Activated T-cell treated with anti-CD3 and anti-CD28 coated beads, Interleukin-2, amount 50 U/mL, for 72 hours (primary cell): ENCODE data around the gene NUTF2. TPM values are rescaled to one million over a fixed set of nuclear protein-coding genes. Genes with fewer than 3 reads are reported as not detected.
A peak's percentile ranks its signal among the peaks of the same experiment; 100 is the strongest.
"Not testable (repeated sequence)": the region's sequence is repeated elsewhere in the genome, so short reads cannot be mapped to it uniquely, and the experiment has no call there.

Experiments
- ATAC-seq, 2 donors: fragments of 150-1000 bp; cut with Tn5 transposase; replicated peaks in 1 of 2; 2 replicates each; pipeline ENCODE4 v1.10.0; 2021; ENCODE audit warnings: moderate library complexity in 2 of 2, mild to moderate bottlenecking in 1 of 2
- DNase-seq, 2 donors: peaks; one replicate each; pipeline ENCODE4 v3.0.0; 2021 to 2022; ENCODE audit warnings: mixed read lengths in 1 of 2
- H3K27ac Mint-ChIP-seq: one replicate; pipeline ENCODE4 v1.8.0; 2022; ENCODE audit warnings: mild to moderate bottlenecking, moderate library complexity, mixed read lengths
- H3K27me3 Mint-ChIP-seq: one replicate; pipeline ENCODE4 v1.8.0; 2022; ENCODE audit warnings: low read depth, mixed read lengths
- H3K36me3 Mint-ChIP-seq, 2 donors: one replicate each; pipeline ENCODE4 v1.8.0; 2022; ENCODE audit warnings: mixed read lengths in 2 of 2, mild to moderate bottlenecking in 1 of 2; ENCODE audit not compliant: insufficient read depth in 2 of 2
- H3K4me1 Mint-ChIP-seq: one replicate; pipeline ENCODE4 v1.8.0; 2022; ENCODE audit warnings: low read depth, mixed read lengths
- H3K4me3 Mint-ChIP-seq, 2 donors: one replicate each; pipeline ENCODE4 v1.8.0; 2022; ENCODE audit warnings: mild to moderate bottlenecking in 2 of 2, mixed read lengths in 2 of 2, moderate library complexity in 2 of 2
- H3K9me3 Mint-ChIP-seq, 2 donors: one replicate each; pipeline ENCODE4 v1.8.0; 2022; ENCODE audit warnings: mixed read lengths in 2 of 2
- total RNA-seq, 2 donors: library from RNA; stranded (reverse); gene quantifications; one replicate each; pipeline ENCODE4 v1.2.3, GENCODE V29; 2022

The NUTF2 gene
- total RNA-seq, 2 donors from 2014 or later = 80.8 to 90.1 TPM

GRCh38 chr16:67909056-67909742 lies 62.5 kb downstream of the NUTF2 start:
- H3K27ac Mint-ChIP-seq = peak overlapping the region; percentile 0
- no peaks in the 10 kb centered on the region for H3K27me3 Mint-ChIP-seq

GRCh38 chr16:67910158-67910557 lies 63.4 kb downstream of the NUTF2 start:
- H3K4me1 Mint-ChIP-seq = peaks cover 29% of the 10 kb centered on the region
- no peaks in the 10 kb centered on the region for H3K27me3 Mint-ChIP-seq
- peak overlapping the region; percentile 0 to 21 for H3K4me3 Mint-ChIP-seq
- H3K36me3 Mint-ChIP-seq = no peaks in the 10 kb centered on the region
- peak overlapping the region; percentile 0 for H3K27ac Mint-ChIP-seq
- ATAC-seq = peak; percentile 96 to 99
- DNase-seq = peak; percentile 62 to 68
- no peaks in the 10 kb centered on the region for H3K9me3 Mint-ChIP-seq

More at GRCh38 chr16:67909056-67909742, 62.5 kb downstream of the NUTF2 start:
- ATAC-seq (no peak), DNase-seq (no peak)
- H3K9me3 Mint-ChIP-seq = no peaks in the 10 kb centered on the region
- no peaks in the 10 kb centered on the region for H3K36me3 Mint-ChIP-seq
- H3K4me1 Mint-ChIP-seq = peaks cover 29% of the 10 kb centered on the region
- H3K4me3 Mint-ChIP-seq = peak overlapping the region in 1 of 2 donors; percentile 36

GRCh38 chr16:67914758-67915495 lies 68.2 kb downstream of the NUTF2 start:
- H3K27ac Mint-ChIP-seq = no peak overlapping the region

GRCh38 chr16:67915496-67915769 lies 68.7 kb downstream of the NUTF2 start:
- not testable (repeated sequence) for H3K9me3 Mint-ChIP-seq, ATAC-seq, H3K4me3 Mint-ChIP-seq, H3K27ac Mint-ChIP-seq, DNase-seq, H3K36me3 Mint-ChIP-seq, H3K27me3 Mint-ChIP-seq
- H3K4me1 Mint-ChIP-seq = peaks cover 34% of the 10 kb centered on the region

More at GRCh38 chr16:67914758-67915495, 68.2 kb downstream of the NUTF2 start:
- Mint-ChIP-seq H3K36me3 (peaks cover 0 to 2% of the 10 kb centered on the region in 2 donors), H3K27me3 (no peaks in the 10 kb centered on the region), H3K4me3 (no peak overlapping the region), H3K9me3 (no peaks in the 10 kb centered on the region), H3K4me1 (peaks cover 39% of the 10 kb centered on the region)
- DNase-seq (no peak), ATAC-seq (no peak)

- H3K27me3 Mint-ChIP-seq = no peaks in the 10 kb centered on the region
- no peaks in the 10 kb centered on the region for H3K9me3 Mint-ChIP-seq
- ATAC-seq = no peak
- H3K36me3 Mint-ChIP-seq = peaks cover 0 to 2% of the 10 kb centered on the region in 2 donors
- DNase-seq = no peak
- H3K4me1 Mint-ChIP-seq = peaks cover 29% of the 10 kb centered on the region
- no peak overlapping the region for H3K4me3 Mint-ChIP-seq
- peak overlapping the region; percentile 0 for H3K27ac Mint-ChIP-seq
These were observed 69.3 kb downstream of the NUTF2 start for GRCh38 chr16:67915831-67916723.

- peak overlapping the region; percentile 83 for H3K27ac Mint-ChIP-seq
- ATAC-seq = peak; percentile 28 to 32
- no peaks in the 10 kb centered on the region for H3K27me3 Mint-ChIP-seq
- no peak for DNase-seq
- H3K36me3 Mint-ChIP-seq = peaks cover 0 to 2% of the 10 kb centered on the region in 2 donors
- no peaks in the 10 kb centered on the region for H3K9me3 Mint-ChIP-seq
- H3K4me3 Mint-ChIP-seq = peak overlapping the region; percentile 38 to 45
- H3K4me1 Mint-ChIP-seq = peaks cover 39% of the 10 kb centered on the region
These were observed 70.6 kb downstream of the NUTF2 start for GRCh38 chr16:67917140-67917851.

GRCh38 chr16:67917852-67918236 lies 71.1 kb downstream of the NUTF2 start:
- peaks cover 0 to 2% of the 10 kb centered on the region in 2 donors for H3K36me3 Mint-ChIP-seq
- H3K9me3 Mint-ChIP-seq = no peaks in the 10 kb centered on the region
- peaks cover 41% of the 10 kb centered on the region for H3K4me1 Mint-ChIP-seq
- peak overlapping the region; percentile 83 for H3K27ac Mint-ChIP-seq
- no peaks in the 10 kb centered on the region for H3K27me3 Mint-ChIP-seq
- ATAC-seq = peak; percentile 100
- peak; percentile 66 to 77 for DNase-seq
- H3K4me3 Mint-ChIP-seq = peak overlapping the region; percentile 38 to 45

GRCh38 chr16:67919622-67920221 lies 73.0 kb downstream of the NUTF2 start:
- no peak overlapping the region for H3K27ac Mint-ChIP-seq

More at GRCh38 chr16:67919622-67920221, 73.0 kb downstream of the NUTF2 start:
- DNase-seq = no peak
- no peak overlapping the region for H3K4me3 Mint-ChIP-seq
- H3K4me1 Mint-ChIP-seq = peaks cover 41% of the 10 kb centered on the region
- H3K36me3 Mint-ChIP-seq = peaks cover 0 to 2% of the 10 kb centered on the region in 2 donors
- no peaks in the 10 kb centered on the region for H3K27me3 Mint-ChIP-seq
- no peak for ATAC-seq
- no peaks in the 10 kb centered on the region for H3K9me3 Mint-ChIP-seq

Other genes with a start within 250 kb of the NUTF2 start
- 100 to 1,000 TPM; 182 to 196 TPM for gene CARMIL2, start 201.8 kb upstream of the NUTF2 start, total RNA-seq
- 10 to 100 TPM; 53.6 to 73.0 TPM for gene ACD, start 186.7 kb upstream of the NUTF2 start, total RNA-seq
- gene PARD6A, start 186.0 kb upstream of the NUTF2 start, total RNA-seq = 1 to 10 TPM; 7.2 to 9.2 TPM
- 10 to 100 TPM; 12.0 to 18.3 TPM for gene ENKD1, start 180.2 kb upstream of the NUTF2 start, total RNA-seq
- gene C16orf86, start 180.1 kb upstream of the NUTF2 start, total RNA-seq = 1 to 10 TPM; 4.9 to 5.9 TPM
- gene GFOD2, start 127.6 kb upstream of the NUTF2 start, total RNA-seq = 10 to 100 TPM; 11.3 to 11.6 TPM
- 10 to 100 TPM; 17.1 to 24.8 TPM for gene RANBP10, start 40.4 kb upstream of the NUTF2 start, total RNA-seq
- gene TSNAXIP1, start 40.0 kb upstream of the NUTF2 start, total RNA-seq = under 1 TPM; 0.39 to 0.86 TPM
- gene THAP11, start 4.6 kb upstream of the NUTF2 start, total RNA-seq = 10 to 100 TPM; 31.7 to 39.2 TPM
- 10 to 100 TPM; 43.6 to 59.4 TPM for gene CENPT, start 760 bp downstream of the NUTF2 start, total RNA-seq
- 10 to 100 TPM; 82.9 to 86.4 TPM for gene EDC4, start 26.1 kb downstream of the NUTF2 start, total RNA-seq
- 1 to 10 TPM in 1 of 2 donors, under 1 TPM in 1; 0.60 to 1.9 TPM for gene NRN1L, start 38.0 kb downstream of the NUTF2 start, total RNA-seq
- gene PSKH1, start 46.3 kb downstream of the NUTF2 start, total RNA-seq = 10 to 100 TPM; 16.1 to 16.2 TPM
- 1 to 10 TPM; 4.2 to 5.0 TPM for gene CTRL, start 84.9 kb downstream of the NUTF2 start, total RNA-seq
- gene PSMB10, start 89.9 kb downstream of the NUTF2 start, total RNA-seq = 100 to 1,000 TPM; 169 to 184 TPM
- 10 to 100 TPM; 12.3 to 20.1 TPM for gene LCAT, start 97.2 kb downstream of the NUTF2 start, total RNA-seq
- gene SLC12A4, start 121.7 kb downstream of the NUTF2 start, total RNA-seq = 10 to 100 TPM; 32.6 to 34.7 TPM
- gene DPEP3, start 133.6 kb downstream of the NUTF2 start, total RNA-seq = under 1 TPM; 0.12 to 0.16 TPM
- 10 to 100 TPM; 11.4 to 11.6 TPM for gene DPEP2, start 152.6 kb downstream of the NUTF2 start, total RNA-seq
- not detected for gene DPEP2NB, start 169.0 kb downstream of the NUTF2 start, total RNA-seq
- 10 to 100 TPM; 12.6 to 13.4 TPM for gene DDX28, start 176.3 kb downstream of the NUTF2 start, total RNA-seq
- gene DUS2, start 176.4 kb downstream of the NUTF2 start, total RNA-seq = 10 to 100 TPM; 21.4 to 22.4 TPM
- 10 to 100 TPM; 79.7 to 82.5 TPM for gene NFATC3, start 238.4 kb downstream of the NUTF2 start, total RNA-seq